Mucosa of stomach (tissue), 1 donor: Measurements from ENCODE around the gene PEX26.
"Not testable (repeated sequence)": the region's sequence is repeated elsewhere in the genome, so short reads cannot be mapped to it uniquely, and the experiment has no call there.

ENCODE experiments used
- H3K27me3 ChIP-seq: one replicate; pipeline ENCODE4 v1.7.0; 2013; ENCODE audit warnings: mild to moderate bottlenecking, low read length; ENCODE audit not compliant: control insufficient read depth, insufficient read depth
- H3K36me3 ChIP-seq: one replicate; pipeline ENCODE4 v1.7.0; 2013; ENCODE audit warnings: low read length; ENCODE audit not compliant: control insufficient read depth, insufficient read depth
- H3K4me1 ChIP-seq: one replicate; pipeline ENCODE4 v1.7.0; 2013; ENCODE audit warnings: mild to moderate bottlenecking, low read length; ENCODE audit not compliant: control insufficient read depth, insufficient read depth
- H3K4me3 ChIP-seq: one replicate; pipeline ENCODE4 v1.7.0; 2013; ENCODE audit warnings: low read length
- H3K9ac ChIP-seq: one replicate; pipeline ENCODE4 v1.7.0; 2013; ENCODE audit warnings: mild to moderate bottlenecking, low read length, moderate library complexity
- H3K9me3 ChIP-seq: one replicate; pipeline ENCODE4 v1.7.0; 2013; ENCODE audit warnings: mild to moderate bottlenecking, low read length, moderate library complexity; ENCODE audit not compliant: control insufficient read depth
- donor health status: Pancreatic carcinoma.

Gene PEX26

DNA sequence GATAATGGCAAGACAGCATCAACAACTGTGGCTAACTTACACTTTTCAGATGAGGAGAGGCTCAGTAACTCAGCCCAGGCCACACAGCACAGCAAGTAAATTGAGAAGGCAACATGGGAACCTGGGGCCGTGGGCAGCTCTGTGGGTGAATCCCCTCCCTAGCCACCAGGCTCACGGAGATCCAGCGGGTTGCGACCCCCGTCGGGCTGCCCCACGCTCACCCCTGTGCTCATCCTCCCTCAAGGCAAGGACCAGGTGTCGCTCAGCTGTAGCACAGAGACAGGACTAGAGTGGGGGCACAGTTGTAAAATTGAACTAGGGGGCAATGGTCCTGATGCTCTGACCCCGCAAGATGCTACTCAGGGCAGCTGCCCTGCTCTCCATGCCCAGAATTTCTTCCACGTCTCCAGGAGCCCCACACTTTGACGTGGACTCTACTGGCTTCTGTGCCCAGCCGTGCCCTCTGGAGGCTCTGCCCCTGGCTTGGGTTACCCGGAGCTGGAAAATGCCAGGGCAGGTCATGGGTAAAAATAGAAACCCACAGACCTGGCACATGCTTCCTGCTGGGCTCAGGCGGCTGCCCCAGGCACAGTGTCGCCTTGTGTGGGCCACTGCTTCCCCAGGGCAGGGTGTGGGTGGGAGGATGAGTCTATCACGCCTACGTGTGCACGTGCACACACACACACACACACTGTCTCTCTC lies 41.8 kb downstream of the PEX26 start:
- no peaks in the 10 kb centered on the region for H3K36me3 ChIP-seq
- no peak overlapping the region for H3K9ac ChIP-seq
- no peaks in the 10 kb centered on the region for H3K9me3 ChIP-seq
- no peaks in the 10 kb centered on the region for H3K27me3 ChIP-seq
- no peaks in the 10 kb centered on the region for H3K4me1 ChIP-seq
- H3K4me3 ChIP-seq = no peak overlapping the region

DNA sequence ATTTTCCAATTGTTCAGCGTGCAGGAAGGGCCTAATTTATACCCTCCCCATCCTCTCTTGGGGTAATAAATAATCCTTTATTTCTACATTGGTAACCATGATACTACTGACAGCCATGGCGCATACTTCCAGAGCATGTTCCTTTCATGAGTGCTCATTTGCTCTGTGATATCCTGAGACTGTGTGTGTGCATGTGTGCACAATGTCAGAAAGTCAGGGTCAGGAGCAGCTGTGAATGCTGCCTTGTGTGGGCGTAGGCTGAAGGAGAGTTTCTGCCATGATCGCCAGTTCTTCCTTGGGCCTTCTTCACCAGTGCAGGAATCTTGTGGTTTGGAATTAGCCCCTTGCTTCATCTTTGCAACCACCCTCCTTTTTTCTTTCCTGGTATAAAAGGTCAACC lies 43.1 kb downstream of the PEX26 start:
- Histone ChIP-seq H3K9ac (no peak overlapping the region), H3K9me3 (no peaks in the 10 kb centered on the region), H3K4me1 (no peaks in the 10 kb centered on the region), H3K4me3 (no peak overlapping the region), H3K36me3 (no peaks in the 10 kb centered on the region), H3K27me3 (no peaks in the 10 kb centered on the region)

DNA sequence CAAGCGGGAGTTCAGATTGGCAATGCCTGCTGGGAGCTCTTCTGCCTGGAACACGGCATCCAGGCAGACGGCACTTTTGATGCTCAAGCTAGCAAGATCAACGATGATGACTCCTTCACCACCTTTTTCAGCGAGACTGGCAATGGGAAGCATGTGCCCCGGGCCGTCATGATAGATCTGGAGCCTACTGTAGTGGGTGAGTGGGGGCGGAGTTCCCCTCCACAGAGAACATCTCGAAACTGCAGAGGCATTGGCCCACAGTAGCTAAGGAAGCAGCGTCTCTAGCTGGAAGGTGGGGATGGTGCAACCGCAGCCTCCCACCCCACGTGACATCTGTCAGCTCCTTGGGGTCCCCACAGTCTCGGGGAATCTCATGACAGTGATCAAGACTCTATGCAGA lies 43.7 kb downstream of the PEX26 start:
- no peaks in the 10 kb centered on the region for H3K27me3 ChIP-seq
- no peaks in the 10 kb centered on the region for H3K9me3 ChIP-seq
- no peaks in the 10 kb centered on the region for H3K36me3 ChIP-seq
- no peak overlapping the region for H3K9ac ChIP-seq
- no peaks in the 10 kb centered on the region for H3K4me1 ChIP-seq
- H3K4me3 ChIP-seq = no peak overlapping the region

DNA sequence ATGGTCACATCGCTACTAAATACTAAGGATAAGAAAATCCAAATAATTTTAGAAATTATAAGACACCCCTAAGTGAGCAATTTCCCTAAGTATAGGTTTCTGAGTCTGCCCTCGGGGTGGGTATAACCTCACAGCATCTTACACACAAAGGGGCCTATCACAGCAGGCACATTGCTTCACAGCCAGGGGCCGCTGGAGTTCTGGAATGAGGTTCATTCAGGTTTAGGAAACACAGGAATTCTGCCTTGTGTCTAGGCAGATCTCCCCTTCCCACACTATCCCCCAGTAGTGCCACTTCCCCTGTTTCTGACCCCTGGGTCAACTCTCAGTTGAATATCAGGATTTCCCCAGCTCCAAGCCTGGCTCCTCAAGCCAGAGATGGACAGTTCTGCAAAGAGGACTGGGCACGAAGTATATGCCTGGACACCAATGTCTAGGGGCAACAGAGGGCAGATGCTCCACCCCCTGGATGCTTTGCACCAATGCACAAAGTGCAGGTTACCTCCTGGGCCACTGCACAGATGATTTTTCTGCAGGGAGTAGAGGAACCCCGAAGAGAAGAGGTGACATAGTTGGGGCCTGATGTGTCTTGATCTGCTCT lies 44.3 kb downstream of the PEX26 start:
- no peak overlapping the region for H3K4me3 ChIP-seq
- H3K27me3 ChIP-seq = no peaks in the 10 kb centered on the region
- H3K9ac ChIP-seq = no peak overlapping the region
- H3K4me1 ChIP-seq = no peaks in the 10 kb centered on the region
- H3K36me3 ChIP-seq = no peaks in the 10 kb centered on the region
- no peaks in the 10 kb centered on the region for H3K9me3 ChIP-seq

DNA sequence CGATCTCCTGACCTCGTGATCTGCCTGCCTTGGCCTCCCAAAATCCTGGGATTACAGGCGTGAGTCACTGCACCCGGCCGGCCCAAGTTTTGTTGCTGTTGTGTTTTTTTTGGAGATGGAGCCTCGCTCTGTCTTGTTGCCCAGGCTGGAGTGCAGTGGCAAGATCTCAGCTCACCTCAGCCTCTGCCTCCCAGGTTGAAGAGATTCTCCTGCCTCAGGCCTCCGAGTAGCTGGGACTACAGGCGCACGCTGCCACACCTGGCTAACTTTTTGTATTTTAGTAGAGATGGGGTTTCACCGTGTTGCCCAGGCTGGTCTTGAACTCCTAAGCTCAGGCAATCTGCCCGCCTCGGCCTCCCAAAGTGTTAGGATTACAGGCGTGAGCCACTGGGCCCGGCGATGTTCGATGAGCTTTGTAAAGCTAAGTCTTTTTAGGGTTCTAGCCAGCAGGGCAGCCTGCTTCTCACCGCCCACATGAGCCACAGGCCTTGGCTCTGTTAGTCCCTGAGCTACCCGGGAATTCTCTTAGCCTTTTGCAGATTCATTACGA lies 45.8 kb downstream of the PEX26 start:
- not testable (repeated sequence) for H3K27me3 ChIP-seq, H3K4me1 ChIP-seq, H3K9me3 ChIP-seq, H3K4me3 ChIP-seq, H3K9ac ChIP-seq, H3K36me3 ChIP-seq

DNA sequence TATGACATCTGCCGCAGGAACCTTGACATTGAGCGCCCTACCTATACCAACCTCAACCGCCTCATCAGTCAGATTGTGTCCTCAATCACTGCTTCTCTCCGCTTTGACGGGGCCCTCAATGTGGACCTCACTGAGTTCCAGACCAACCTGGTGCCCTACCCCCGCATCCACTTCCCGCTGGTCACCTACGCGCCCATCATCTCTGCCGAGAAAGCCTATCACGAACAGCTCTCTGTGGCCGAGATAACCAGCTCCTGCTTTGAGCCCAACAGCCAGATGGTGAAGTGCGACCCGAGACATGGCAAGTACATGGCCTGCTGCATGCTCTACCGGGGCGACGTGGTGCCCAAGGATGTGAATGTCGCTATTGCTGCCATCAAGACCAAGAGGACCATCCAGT lies 48.8 kb downstream of the PEX26 start:
- no peak overlapping the region for H3K9ac ChIP-seq
- no peaks in the 10 kb centered on the region for H3K36me3 ChIP-seq
- no peak overlapping the region for H3K4me3 ChIP-seq
- no peaks in the 10 kb centered on the region for H3K4me1 ChIP-seq
- H3K9me3 ChIP-seq = no peaks in the 10 kb centered on the region
- no peaks in the 10 kb centered on the region for H3K27me3 ChIP-seq

DNA sequence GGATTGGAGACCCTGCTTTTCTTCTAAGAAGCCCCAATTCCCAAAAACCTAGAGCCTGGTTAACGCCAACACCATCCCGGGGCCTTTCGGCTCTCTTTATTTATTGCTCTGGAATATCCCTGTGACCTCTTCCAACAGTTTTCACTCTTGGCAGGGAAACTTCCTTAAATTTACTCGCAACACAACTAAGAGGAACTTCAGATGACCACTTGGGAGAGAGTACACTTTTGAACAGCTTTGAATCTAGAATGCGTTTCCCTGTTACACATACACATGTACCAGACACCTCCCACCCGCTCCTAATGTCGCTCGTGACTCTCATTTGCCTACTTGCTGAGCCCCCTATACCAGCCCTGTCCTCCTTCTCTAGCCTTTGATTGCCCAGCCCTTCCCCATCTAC lies 52.2 kb downstream of the PEX26 start:
- Histone ChIP-seq H3K27me3 (no peaks in the 10 kb centered on the region), H3K4me1 (no peaks in the 10 kb centered on the region), H3K9ac (no peak overlapping the region), H3K4me3 (no peak overlapping the region), H3K9me3 (no peaks in the 10 kb centered on the region), H3K36me3 (no peaks in the 10 kb centered on the region)

DNA sequence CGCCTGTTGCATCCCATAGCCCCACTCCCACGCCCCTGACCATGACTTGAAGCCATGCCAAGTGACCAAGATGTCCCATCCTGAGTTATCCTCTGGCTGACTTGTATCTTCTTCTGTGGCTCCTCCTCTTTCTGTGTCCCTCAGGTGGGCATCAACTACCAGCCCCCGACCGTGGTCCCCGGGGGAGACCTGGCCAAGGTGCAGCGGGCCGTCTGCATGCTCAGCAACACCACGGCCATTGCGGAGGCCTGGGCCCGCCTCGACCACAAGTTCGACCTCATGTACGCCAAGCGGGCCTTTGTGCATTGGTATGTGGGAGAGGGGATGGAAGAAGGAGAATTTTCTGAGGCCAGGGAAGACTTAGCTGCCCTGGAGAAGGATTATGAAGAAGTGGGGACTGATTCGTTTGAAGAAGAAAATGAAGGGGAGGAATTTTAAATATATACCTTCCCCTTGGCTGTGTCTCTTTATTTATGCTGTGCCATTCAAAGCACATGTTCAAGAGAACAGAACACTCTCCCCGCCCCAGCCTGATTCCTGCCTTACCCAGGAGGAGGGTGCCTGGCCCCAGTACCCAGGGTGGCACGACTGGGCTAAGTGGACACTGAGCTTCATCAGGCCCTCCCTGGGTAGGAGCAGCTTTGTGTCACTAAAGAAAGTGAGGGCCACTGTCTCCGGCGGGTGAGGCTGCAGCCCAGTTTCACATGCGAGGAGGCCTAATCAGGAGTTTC lies 53.1 kb downstream of the PEX26 start:
- H3K9me3 ChIP-seq = no peaks in the 10 kb centered on the region
- H3K36me3 ChIP-seq = no peaks in the 10 kb centered on the region
- H3K4me3 ChIP-seq = no peak overlapping the region
- H3K4me1 ChIP-seq = no peaks in the 10 kb centered on the region
- H3K9ac ChIP-seq = no peak overlapping the region
- H3K27me3 ChIP-seq = no peaks in the 10 kb centered on the region

DNA sequence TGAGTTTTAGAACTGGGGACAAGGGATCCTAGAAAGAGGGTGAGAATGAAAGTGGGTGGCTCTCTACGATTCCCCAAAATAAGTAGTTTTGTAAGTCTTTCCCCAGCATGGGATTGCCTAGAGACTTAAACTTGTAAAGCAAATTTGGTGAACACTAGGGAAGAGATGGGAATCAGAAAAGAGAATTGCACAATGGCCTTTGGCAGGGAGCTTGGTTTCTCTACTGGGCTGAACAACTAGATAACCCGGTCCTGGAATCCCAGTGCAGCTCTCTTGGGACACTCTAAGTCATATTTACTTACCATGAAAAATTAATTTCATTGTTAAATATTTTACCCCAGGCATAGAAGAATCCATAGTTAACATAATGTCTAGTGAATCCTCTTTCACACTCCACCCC lies 55.7 kb downstream of the PEX26 start:
- no peaks in the 10 kb centered on the region for H3K36me3 ChIP-seq
- H3K9me3 ChIP-seq = no peaks in the 10 kb centered on the region
- H3K27me3 ChIP-seq = no peaks in the 10 kb centered on the region
- H3K9ac ChIP-seq = no peak overlapping the region
- no peaks in the 10 kb centered on the region for H3K4me1 ChIP-seq
- no peak overlapping the region for H3K4me3 ChIP-seq

DNA sequence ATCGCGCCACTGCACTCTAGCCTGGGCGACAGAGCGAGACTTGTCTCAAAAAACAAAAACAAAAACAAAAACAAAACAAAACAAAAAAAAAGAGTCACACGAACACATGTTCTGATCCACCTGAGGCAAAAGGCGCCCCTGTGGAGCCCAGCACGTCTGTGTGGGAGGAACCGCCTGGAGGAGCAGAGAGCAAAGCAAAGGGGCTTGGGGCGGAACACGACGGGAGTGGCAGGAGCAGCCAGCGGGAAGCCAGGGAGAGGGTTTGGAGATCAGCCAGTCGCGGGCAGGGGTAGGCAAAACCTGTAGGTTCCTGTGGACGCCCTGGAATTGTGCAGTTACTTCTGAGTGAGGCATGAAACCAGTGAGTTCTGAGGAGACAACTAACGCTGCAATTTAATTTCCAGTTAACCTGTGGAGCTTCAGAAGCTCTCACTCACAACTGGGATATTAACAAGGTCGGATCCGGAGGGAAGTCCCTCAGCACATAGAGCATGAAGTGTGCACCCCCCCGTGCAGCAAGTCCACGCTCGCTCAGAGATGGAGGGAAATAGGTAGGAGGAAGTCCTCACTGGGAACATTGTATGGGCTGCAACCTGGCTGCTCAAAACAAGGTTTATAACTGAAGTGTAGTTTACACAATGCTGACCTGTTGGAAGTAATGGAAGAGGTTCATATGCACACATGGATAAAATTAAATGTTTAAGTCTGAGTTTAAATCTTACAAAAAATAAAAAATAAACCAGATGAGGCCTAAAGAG lies 59.0 kb downstream of the PEX26 start:
- no peak overlapping the region for H3K4me3 ChIP-seq
- H3K9me3 ChIP-seq = no peaks in the 10 kb centered on the region
- H3K9ac ChIP-seq = no peak overlapping the region
- H3K36me3 ChIP-seq = no peaks in the 10 kb centered on the region
- H3K27me3 ChIP-seq = no peaks in the 10 kb centered on the region
- no peaks in the 10 kb centered on the region for H3K4me1 ChIP-seq

DNA sequence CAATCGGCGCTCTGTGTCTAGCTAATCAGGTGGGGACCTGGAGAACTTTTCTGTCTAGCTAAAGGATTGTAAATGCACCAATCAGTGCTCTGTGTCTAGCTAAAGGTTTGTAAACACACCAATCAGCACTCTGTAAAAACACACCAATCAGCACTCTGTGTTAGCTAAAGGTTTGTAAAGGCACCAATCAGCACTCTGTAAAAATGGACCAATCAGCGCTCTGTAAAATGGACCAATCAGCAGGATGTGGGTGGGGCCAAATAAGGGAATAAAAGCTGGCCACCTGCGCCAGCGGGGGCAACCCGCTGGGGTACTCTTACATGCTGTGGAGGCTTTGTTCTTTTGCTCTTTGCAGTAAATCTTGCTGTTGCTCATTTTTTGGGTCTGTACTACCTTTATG lies 63.2 kb downstream of the PEX26 start:
- H3K4me1 ChIP-seq, H3K4me3 ChIP-seq, H3K9ac ChIP-seq, H3K36me3 ChIP-seq, H3K27me3 ChIP-seq, H3K9me3 ChIP-seq: not testable (repeated sequence)

DNA sequence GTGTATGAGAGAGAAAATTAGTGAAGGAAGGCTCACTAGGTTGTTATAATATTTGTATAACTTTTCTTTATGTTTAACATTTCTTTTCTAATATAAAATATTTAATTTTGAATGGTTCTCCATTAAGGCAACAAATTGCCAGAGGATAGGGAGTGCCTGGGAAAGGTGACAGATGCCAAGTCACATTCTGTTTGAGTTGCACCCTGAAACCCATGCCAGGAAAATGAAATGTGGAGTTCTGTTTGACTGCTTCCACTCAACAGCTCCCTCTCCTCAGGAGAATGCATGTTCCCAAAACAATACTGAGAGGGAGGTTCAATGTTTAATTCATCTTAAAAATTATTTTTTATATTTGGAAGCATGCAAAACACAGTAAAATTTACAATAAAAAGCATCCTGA lies 66.3 kb downstream of the PEX26 start:
- no peak overlapping the region for H3K9ac ChIP-seq
- H3K9me3 ChIP-seq = no peaks in the 10 kb centered on the region
- no peaks in the 10 kb centered on the region for H3K4me1 ChIP-seq
- no peak overlapping the region for H3K4me3 ChIP-seq
- no peaks in the 10 kb centered on the region for H3K27me3 ChIP-seq
- no peaks in the 10 kb centered on the region for H3K36me3 ChIP-seq
